Skeletal muscle tissue (tissue), 4 donors: ENCODE data around the gene RARB. TPM values are rescaled to one million over a fixed set of nuclear protein-coding genes. Genes with fewer than 3 reads are reported as not detected.

Experiments
- H3K27ac ChIP-seq: one replicate; pipeline ENCODE4 v1.7.0; 2013; ENCODE audit warnings: mild to moderate bottlenecking, low read depth, low read length, inconsistent platforms
- H3K27me3 ChIP-seq, 3 donors: one replicate each; pipeline ENCODE4 v1.7.0; 2013; ENCODE audit warnings: low read length in 3 of 3; ENCODE audit not compliant: control insufficient read depth in 3 of 3, insufficient read depth in 3 of 3
- H3K36me3 ChIP-seq, 3 donors: one replicate each; pipeline ENCODE4 v1.7.0; 2013; ENCODE audit warnings: low read length in 3 of 3; ENCODE audit not compliant: control insufficient read depth in 3 of 3, insufficient read depth in 3 of 3
- H3K4me1 ChIP-seq, 3 donors: one replicate each; pipeline ENCODE4 v1.7.0; 2013; ENCODE audit warnings: low read length in 3 of 3, mild to moderate bottlenecking in 3 of 3; ENCODE audit not compliant: control insufficient read depth in 3 of 3, insufficient read depth in 3 of 3
- H3K4me3 ChIP-seq, 3 donors: one replicate each; pipeline ENCODE4 v1.7.0; 2013; ENCODE audit warnings: low read length in 3 of 3
- H3K9ac ChIP-seq, 3 donors: one replicate each; pipeline ENCODE4 v1.7.0; 2013; ENCODE audit warnings: low read length in 3 of 3, mild to moderate bottlenecking in 3 of 3, moderate library complexity in 2 of 3, low read depth in 1 of 3
- H3K9me3 ChIP-seq, 3 donors: one replicate each; pipeline ENCODE4 v1.7.0; 2013; ENCODE audit warnings: low read length in 3 of 3; ENCODE audit not compliant: control insufficient read depth in 3 of 3
- total RNA-seq: library from RNA; depleted of rRNA; stranded (reverse); fragments of >200 nt; gene quantifications from one replicate; pipeline ENCODE4 v1.2.3, GENCODE V29; 2014
- donor health status: Osteomylitis.

The RARB gene
- total RNA-seq, 1 donor from 2014 or later, result 20.9 TPM

GRCh38 chr3:25495304-25495703 is 67.2 kb downstream of the RARB start:
- no peak overlapping the region for H3K9ac ChIP-seq
- H3K4me1 ChIP-seq, result peaks cover 0 to 4% (median 2%) of the 10 kb centered on the region in 3 donors
- H3K4me3 ChIP-seq, result no peak overlapping the region
- H3K9me3 ChIP-seq, result peaks cover 3 to 8% (median 5%) of the 10 kb centered on the region in 3 donors
- no peaks in the 10 kb centered on the region for H3K27me3 ChIP-seq
- H3K36me3 ChIP-seq, result no peaks in the 10 kb centered on the region
- no peak overlapping the region for H3K27ac ChIP-seq

DNA sequence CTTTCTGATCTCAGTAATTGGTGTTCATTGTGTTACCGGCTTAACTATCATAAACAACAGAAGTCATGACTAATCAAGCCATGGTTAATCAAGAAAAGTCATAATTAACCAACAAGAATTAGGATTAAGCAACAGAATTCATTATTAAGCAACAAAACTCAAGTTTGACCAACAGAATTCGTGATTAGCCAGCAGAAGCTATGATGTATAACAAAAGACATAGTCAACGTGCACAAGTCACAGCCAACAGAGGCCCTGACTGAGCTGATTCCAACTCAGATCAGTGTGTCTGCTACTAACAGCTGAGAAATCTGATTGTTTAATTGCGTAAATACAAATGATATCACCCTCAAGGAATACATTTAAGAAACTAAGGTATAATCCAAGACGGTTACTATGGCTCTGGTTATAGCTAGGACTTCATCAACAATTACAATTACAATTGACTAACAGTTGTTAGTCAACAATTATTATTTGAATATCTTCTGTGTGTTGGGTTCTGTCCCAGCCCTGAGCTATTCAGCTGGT is 67.7 kb downstream of the RARB start:
- H3K4me3 ChIP-seq, result no peak overlapping the region
- H3K27ac ChIP-seq, result no peak overlapping the region
- H3K9ac ChIP-seq, result no peak overlapping the region
- H3K27me3 ChIP-seq, result no peaks in the 10 kb centered on the region
- H3K4me1 ChIP-seq, result peaks cover 0 to 4% (median 2%) of the 10 kb centered on the region in 3 donors
- H3K36me3 ChIP-seq, result no peaks in the 10 kb centered on the region
- H3K9me3 ChIP-seq, result peaks cover 3 to 8% (median 5%) of the 10 kb centered on the region in 3 donors

DNA sequence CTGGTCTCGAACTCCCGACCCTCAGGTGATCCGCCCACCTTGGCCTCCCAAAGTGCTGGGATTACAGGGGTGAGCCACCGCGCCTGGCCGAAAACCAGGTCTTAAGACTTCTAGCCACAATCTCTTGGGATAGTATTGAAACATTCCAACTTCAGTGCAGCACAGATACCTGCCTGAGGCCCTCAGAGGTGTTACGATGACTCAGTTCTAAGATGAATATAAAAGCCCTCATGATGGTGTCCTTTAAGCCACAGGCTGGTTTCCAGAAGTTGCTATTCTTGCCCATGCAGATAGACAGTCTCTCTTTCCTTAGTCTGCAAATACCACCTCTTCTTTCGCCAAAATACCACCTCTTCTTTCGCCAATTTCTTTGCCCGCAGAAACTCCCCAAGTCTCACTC is 69.0 kb downstream of the RARB start:
- Histone ChIP-seq H3K4me1 (peaks cover 0 to 4% (median 2%) of the 10 kb centered on the region in 3 donors), H3K27ac (no peak overlapping the region), H3K9ac (no peak overlapping the region)

DNA sequence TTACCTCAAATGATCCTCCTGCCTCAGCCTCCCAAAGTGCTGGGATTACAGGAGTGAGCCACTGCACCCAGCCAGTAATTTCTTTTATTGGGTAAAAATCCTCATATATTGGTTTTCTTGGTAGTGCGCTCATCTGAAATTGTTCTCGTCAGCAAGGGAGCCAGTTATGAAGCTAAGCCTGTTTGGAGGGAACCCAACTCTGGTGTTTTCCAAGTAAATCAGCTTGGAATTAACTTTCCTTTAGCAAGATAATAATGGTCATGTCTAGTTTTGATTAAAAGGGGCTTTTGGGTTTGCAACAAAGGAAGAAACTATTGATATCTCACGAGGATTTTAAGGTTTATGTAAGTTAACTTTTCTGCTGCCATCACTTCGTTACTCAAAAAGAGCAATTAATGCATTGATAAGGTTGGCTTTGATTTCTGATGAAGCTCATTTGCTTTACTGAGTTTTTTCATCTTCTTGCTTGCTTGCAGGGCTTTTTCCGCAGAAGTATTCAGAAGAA is 72.7 kb downstream of the RARB start:
- no peaks in the 10 kb centered on the region for H3K27me3 ChIP-seq
- H3K4me3 ChIP-seq, result no peak overlapping the region
- peaks cover 0 to 4% (median 2%) of the 10 kb centered on the region in 3 donors for H3K36me3 ChIP-seq
- no peak overlapping the region for H3K9ac ChIP-seq
- no peaks in the 10 kb centered on the region for H3K9me3 ChIP-seq
- H3K4me1 ChIP-seq, result peaks cover 2 to 4% (median 3%) of the 10 kb centered on the region in 3 donors
- no peak overlapping the region for H3K27ac ChIP-seq

More for the DNA sequence above, 69.0 kb downstream of the RARB start:
- H3K4me3 ChIP-seq, result no peak overlapping the region
- H3K36me3 ChIP-seq, result peaks cover 0 to 2% (median 0%) of the 10 kb centered on the region in 3 donors
- H3K9me3 ChIP-seq, result peaks cover 3 to 8% (median 5%) of the 10 kb centered on the region in 3 donors
- H3K27me3 ChIP-seq, result no peaks in the 10 kb centered on the region

DNA sequence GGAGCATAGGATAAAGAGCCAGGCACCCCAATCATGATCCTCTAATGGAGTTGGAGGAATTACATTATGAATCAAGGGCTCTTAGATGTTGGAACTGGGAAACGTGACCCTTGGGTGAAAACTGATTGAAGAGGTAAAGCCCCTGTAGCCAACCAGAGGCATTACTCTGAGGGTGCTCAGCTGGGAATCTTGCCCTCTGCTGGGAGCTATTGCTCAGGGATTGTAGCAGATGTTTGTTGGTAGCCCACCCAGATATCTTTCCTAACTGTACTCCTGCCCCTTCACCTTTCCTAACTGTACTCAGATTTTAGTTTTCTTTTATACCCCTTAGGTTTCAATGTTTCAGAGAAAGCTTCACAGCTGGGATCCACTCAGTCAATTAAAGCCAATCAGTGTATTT is 74.2 kb downstream of the RARB start:
- Histone ChIP-seq H3K4me3 (no peak overlapping the region), H3K27me3 (no peaks in the 10 kb centered on the region), H3K36me3 (peaks cover 0 to 4% (median 2%) of the 10 kb centered on the region in 3 donors), H3K4me1 (peaks cover 0 to 3% (median 2%) of the 10 kb centered on the region in 3 donors), H3K9me3 (no peaks in the 10 kb centered on the region), H3K9ac (no peak overlapping the region), H3K27ac (no peak overlapping the region)

- Histone ChIP-seq H3K9ac (no peak overlapping the region), H3K27ac (no peak overlapping the region), H3K36me3 (peaks cover 0 to 4% (median 2%) of the 10 kb centered on the region in 3 donors), H3K9me3 (no peaks in the 10 kb centered on the region), H3K27me3 (no peaks in the 10 kb centered on the region), H3K4me1 (peaks cover 8 to 16% (median 9%) of the 10 kb centered on the region in 3 donors), H3K4me3 (no peak overlapping the region)
These were observed 75.8 kb downstream of the RARB start for GRCh38 chr3:25503898-25504301.

DNA sequence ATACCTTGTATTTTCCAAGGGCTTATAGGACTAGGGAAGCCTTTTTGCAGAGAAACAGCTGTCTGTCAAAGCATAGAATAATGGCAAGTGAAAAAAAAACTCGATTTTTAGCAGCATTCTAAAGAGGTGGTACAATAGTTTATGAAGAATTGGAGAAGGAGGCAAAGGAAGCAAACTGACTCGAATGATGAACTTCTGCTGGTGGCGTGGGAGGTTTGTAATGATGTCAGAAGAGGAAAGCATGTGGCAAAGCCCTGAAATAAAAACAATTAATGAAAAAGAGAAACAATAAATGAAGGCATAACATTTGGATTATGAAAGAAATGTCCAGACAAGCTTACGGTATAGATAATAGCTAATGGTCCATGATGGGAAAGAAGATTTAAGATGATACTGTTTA is 77.5 kb downstream of the RARB start:
- Histone ChIP-seq H3K4me3 (no peak overlapping the region), H3K9me3 (no peaks in the 10 kb centered on the region), H3K9ac (no peak overlapping the region), H3K36me3 (peaks cover 0 to 4% (median 2%) of the 10 kb centered on the region in 3 donors), H3K27ac (no peak overlapping the region), H3K4me1 (peaks cover 17 to 26% (median 19%) of the 10 kb centered on the region in 3 donors), H3K27me3 (no peaks in the 10 kb centered on the region)

- no peak overlapping the region for H3K4me3 ChIP-seq
- H3K9ac ChIP-seq, result no peak overlapping the region
- peaks cover 25 to 37% (median 31%) of the 10 kb centered on the region in 3 donors for H3K4me1 ChIP-seq
- no peak overlapping the region for H3K27ac ChIP-seq
- H3K27me3 ChIP-seq, result no peaks in the 10 kb centered on the region
- H3K9me3 ChIP-seq, result no peaks in the 10 kb centered on the region
- H3K36me3 ChIP-seq, result no peaks in the 10 kb centered on the region
These were observed 79.7 kb downstream of the RARB start for GRCh38 chr3:25507811-25508210.

- Histone ChIP-seq H3K4me1 (peaks cover 26 to 39% (median 31%) of the 10 kb centered on the region in 3 donors), H3K9me3 (no peaks in the 10 kb centered on the region), H3K36me3 (no peaks in the 10 kb centered on the region), H3K9ac (peak overlapping the region in 2 of 3 donors; percentile 3 to 55), H3K27ac (peak overlapping the region; percentile 19), H3K27me3 (no peaks in the 10 kb centered on the region), H3K4me3 (no peak overlapping the region)
These were observed 80.4 kb downstream of the RARB start for GRCh38 chr3:25508433-25508832.

GRCh38 chr3:25508901-25509300 is 80.8 kb downstream of the RARB start:
- Histone ChIP-seq H3K9me3 (no peaks in the 10 kb centered on the region), H3K36me3 (no peaks in the 10 kb centered on the region), H3K9ac (peak overlapping the region in 2 of 3 donors; percentile 3 to 55), H3K27me3 (no peaks in the 10 kb centered on the region), H3K4me1 (peaks cover 31 to 40% (median 31%) of the 10 kb centered on the region in 3 donors), H3K27ac (peak overlapping the region; percentile 19), H3K4me3 (peak overlapping the region in 1 of 3 donors; percentile 34)
